Endodermal cell (in vitro differentiated cells): ENCODE results near the gene MPC1. TPM values are rescaled to one million over a fixed set of nuclear protein-coding genes. Genes with fewer than 3 reads are reported as not detected.
"Not testable (repeated sequence)": the region's sequence is repeated elsewhere in the genome, so short reads cannot be mapped to it uniquely, and the experiment has no call there.

Experiments used
- DNase-seq: peaks from one replicate; pipeline ENCODE4 v3.0.0-alpha.2; 2017
- H3K27ac ChIP-seq: 2 replicates; pipeline ENCODE4 v1.5.1; 2013; ENCODE audit warnings: mild to moderate bottlenecking, low read depth, low read length, moderate library complexity
- H3K27me3 ChIP-seq: 2 replicates; pipeline ENCODE4 v1.6.1; 2013; ENCODE audit warnings: mild to moderate bottlenecking, low read length, moderate library complexity; ENCODE audit not compliant: insufficient read depth, control insufficient read depth, poor library complexity, severe bottlenecking
- H3K36me3 ChIP-seq: 2 replicates; pipeline ENCODE4 v1.7.0; 2013; ENCODE audit warnings: mild to moderate bottlenecking, low read length, moderate library complexity; ENCODE audit not compliant: control insufficient read depth, insufficient read depth
- H3K4me1 ChIP-seq: one replicate; pipeline ENCODE4 v1.7.0; 2013; ENCODE audit warnings: low read length; ENCODE audit not compliant: control insufficient read depth, insufficient read depth
- H3K4me3 ChIP-seq: 2 replicates; pipeline ENCODE4 v1.5.1; 2013; ENCODE audit warnings: mild to moderate bottlenecking, low read length, moderate library complexity
- H3K9ac ChIP-seq: 2 replicates; pipeline ENCODE4 v1.6.1; 2013; ENCODE audit warnings: mild to moderate bottlenecking, low read length, moderate library complexity; ENCODE audit not compliant: poor library complexity, severe bottlenecking; ENCODE audit errors: extremely low read depth
- H3K9me3 ChIP-seq: 2 replicates; pipeline ENCODE4 v1.6.1; 2013; ENCODE audit warnings: mild to moderate bottlenecking, low read length, moderate library complexity; ENCODE audit not compliant: control insufficient read depth
- H3K27ac Mint-ChIP-seq: 2 replicates; pipeline ENCODE4 v1.8.0; 2020; ENCODE audit warnings: mixed read lengths
- H3K27me3 Mint-ChIP-seq: 2 replicates; pipeline ENCODE4 v1.8.0; 2021; ENCODE audit warnings: mild to moderate bottlenecking, mixed read lengths; ENCODE audit not compliant: insufficient read depth
- H3K36me3 Mint-ChIP-seq: 2 replicates; pipeline ENCODE4 v1.8.0; 2020; ENCODE audit warnings: low read depth, mixed read lengths
- H3K4me1 Mint-ChIP-seq: 2 replicates; pipeline ENCODE4 v1.8.0; 2020; ENCODE audit warnings: mixed read lengths
- H3K4me3 Mint-ChIP-seq: 2 replicates; pipeline ENCODE4 v1.8.0; 2020; ENCODE audit warnings: mild to moderate bottlenecking, moderate library complexity, mixed read lengths
- H3K9me3 Mint-ChIP-seq: 2 replicates; pipeline ENCODE4 v1.8.0; 2020; ENCODE audit warnings: mild to moderate bottlenecking, mixed read lengths
- CTCF ChIP-seq: fragments of 200-600 bp; sonication (generic); conservative IDR thresholded peaks from 2 replicates; pipeline ENCODE4 v1.5.0; 2021; ENCODE audit warnings: antibody characterized with exemption, mild to moderate bottlenecking
- WGBS, 2 experiments: methylation state at CpG; one replicate each; pipeline versions ENCODE4 v1.1.5 to v1.1.7; 2013; ENCODE audit warnings: missing lambda C conversion rate in 2 of 2, mixed read lengths in 1 of 2; ENCODE audit not compliant: insufficient coverage in 1 of 2, insufficient read length in 1 of 2; 5-methylcytosine and 5-hydroxymethylcytosine counted together
- total RNA-seq, 2 donors: library from RNA; stranded (reverse); fragmentation: NEBNext Ultra II Directional in 1 of 2; extraction: Animal tissue kit (Norgen Biotek cat#: 25700) in 1 of 2; gene quantifications; 2 replicates in 1 of 2; 3 replicates in 1 of 2; pipeline ENCODE4 v1.2.1, GENCODE V29; 2021

Gene MPC1
- total RNA-seq, 2 donors from 2014 or later: 8.2 to 8.7 TPM

GRCh38 chr6:166346965-166347364 lies 35.8 kb downstream of the MPC1 start:
- H3K4me3 ChIP-seq: no peak overlapping the region
- H3K9ac ChIP-seq: no peak overlapping the region
- peaks cover 15% of the 10 kb centered on the region for H3K9me3 ChIP-seq
- Mint-ChIP-seq H3K9me3 (peaks cover 20% of the 10 kb centered on the region), H3K36me3 (no peaks in the 10 kb centered on the region), H3K27me3 (peaks cover 4% of the 10 kb centered on the region), H3K27ac (no peak overlapping the region), H3K4me3 (no peak overlapping the region), H3K4me1 (peaks cover 10% of the 10 kb centered on the region)
- H3K27me3 ChIP-seq: no peaks in the 10 kb centered on the region
- DNase-seq: no peak
- H3K4me1 ChIP-seq: no peaks in the 10 kb centered on the region
- H3K36me3 ChIP-seq: no peaks in the 10 kb centered on the region
- H3K27ac ChIP-seq: no peak overlapping the region
- TF ChIP-seq CTCF: no peak

GRCh38 chr6:166346449-166346848 lies 36.3 kb downstream of the MPC1 start:
- WGBS, 2 experiments: 92% methylated on average over 2 of the region's 3 CpGs; no CpG with 5 or more reads in 1 of the 2 experiments
- no peak overlapping the region for H3K4me3 Mint-ChIP-seq

GRCh38 chr6:166345672-166346071 lies 37.1 kb downstream of the MPC1 start:
- H3K27me3 Mint-ChIP-seq, H3K9ac ChIP-seq, H3K27me3 ChIP-seq, H3K27ac Mint-ChIP-seq, H3K36me3 ChIP-seq, H3K27ac ChIP-seq, DNase-seq, H3K4me3 Mint-ChIP-seq, H3K36me3 Mint-ChIP-seq, H3K9me3 ChIP-seq, H3K4me1 ChIP-seq, H3K4me3 ChIP-seq: not testable (repeated sequence)
- peaks cover 16% of the 10 kb centered on the region for H3K9me3 Mint-ChIP-seq
- peaks cover 11% of the 10 kb centered on the region for H3K4me1 Mint-ChIP-seq
- 94 to 98% methylated on average over 7 to 9 of the region's 9 CpGs for WGBS, 2 experiments

More at GRCh38 chr6:166346449-166346848, 36.3 kb downstream of the MPC1 start:
- no peak for TF ChIP-seq CTCF
- H3K4me3 ChIP-seq: no peak overlapping the region
- no peaks in the 10 kb centered on the region for H3K4me1 ChIP-seq
- no peak for DNase-seq
- peaks cover 15% of the 10 kb centered on the region for H3K9me3 ChIP-seq
- no peak overlapping the region for H3K27ac ChIP-seq
- Mint-ChIP-seq H3K4me1 (peaks cover 9% of the 10 kb centered on the region), H3K27ac (no peak overlapping the region), H3K36me3 (no peaks in the 10 kb centered on the region), H3K9me3 (peaks cover 19% of the 10 kb centered on the region), H3K27me3 (peaks cover 4% of the 10 kb centered on the region)
- H3K36me3 ChIP-seq: no peaks in the 10 kb centered on the region
- H3K27me3 ChIP-seq: no peaks in the 10 kb centered on the region
- no peak overlapping the region for H3K9ac ChIP-seq

- H3K4me1 ChIP-seq, H3K9ac ChIP-seq, H3K27ac ChIP-seq, H3K27me3 Mint-ChIP-seq, H3K36me3 Mint-ChIP-seq, H3K4me3 ChIP-seq, H3K36me3 ChIP-seq, DNase-seq, H3K4me3 Mint-ChIP-seq, H3K27me3 ChIP-seq, H3K9me3 Mint-ChIP-seq, H3K9me3 ChIP-seq: not testable (repeated sequence)
- peak overlapping the region; percentile 31 for H3K27ac Mint-ChIP-seq
- peaks cover 11% of the 10 kb centered on the region for H3K4me1 Mint-ChIP-seq
- 97 to 100% methylated on average over 2 of the region's 2 CpGs for WGBS, 2 experiments
These were observed 37.8 kb downstream of the MPC1 start for GRCh38 chr6:166344921-166345320.
